ENCODE data around the gene CACNG5.

- TF ChIP-seq POLR2A (IDR thresholded peaks at IDR 0.05) (no peak), CTCF (IDR thresholded peaks at IDR 0.05) (no peak)
Observed at GRCh38 chr17:66799849-66800537, 34.9 kb upstream of the CACNG5 start.
